DMS79 (cell line): ENCODE results near the gene UBA5.

ENCODE experiments used
- DNase-seq: peaks from one replicate; lab custom pipeline; 2025; lab: John Stamatoyannopoulos, UW

Gene UBA5

GRCh38 chr3:132654190-132654589 lies 5.9 kb upstream of the UBA5 start:
- peak; percentile 78 for DNase-seq

GRCh38 chr3:132654721-132655120 lies 5.4 kb upstream of the UBA5 start:
- DNase-seq: no peak

GRCh38 chr3:132655471-132655870 lies 4.7 kb upstream of the UBA5 start:
- DNase-seq: no peak

GRCh38 chr3:132657869-132658747 lies 2.0 kb upstream of the UBA5 start:
- DNase-seq: no peak

GRCh38 chr3:132659000-132659364 lies 1.1 kb upstream of the UBA5 start:
- peak; percentile 14 for DNase-seq

GRCh38 chr3:132659365-132660051 lies 621 bp upstream of the UBA5 start, which contains the start of gene ACAD11:
Gene ACAD11, minus strand, starts transcription at chr3:132659809. Its CDS starts 58 bp downstream, at chr3:132659751.
- peak; percentile 54 for DNase-seq

GRCh38 chr3:132660811-132661070 lies 612 bp downstream of the UBA5 start:
- DNase-seq: no peak

GRCh38 chr3:132661101-132661500 lies 972 bp downstream of the UBA5 start:
- no peak for DNase-seq

- DNase-seq: no peak
Measured at GRCh38 chr3:132662212-132662611, 2.1 kb downstream of the UBA5 start.

- DNase-seq: no peak
Measured at GRCh38 chr3:132665230-132665745, 5.2 kb downstream of the UBA5 start.

- DNase-seq: no peak
Measured at GRCh38 chr3:132669256-132669777, 9.2 kb downstream of the UBA5 start.

GRCh38 chr3:132675408-132675807 lies 15.3 kb downstream of the UBA5 start:
- DNase-seq: no peak

GRCh38 chr3:132679911-132680310 lies 19.8 kb downstream of the UBA5 start:
- no peak for DNase-seq

- DNase-seq: no peak
Measured at GRCh38 chr3:132681421-132681820, 21.3 kb downstream of the UBA5 start.

- DNase-seq: no peak
Measured at GRCh38 chr3:132682201-132682600, 22.1 kb downstream of the UBA5 start.

GRCh38 chr3:132690040-132690439 lies 29.9 kb downstream of the UBA5 start:
- DNase-seq: no peak

- DNase-seq: no peak
Measured at GRCh38 chr3:132694991-132695390, 34.9 kb downstream of the UBA5 start.

- no peak for DNase-seq
Measured at GRCh38 chr3:132695422-132695821, 35.3 kb downstream of the UBA5 start.

GRCh38 chr3:132703733-132704132 lies 43.6 kb downstream of the UBA5 start:
- DNase-seq: no peak

GRCh38 chr3:132709761-132710160 lies 49.6 kb downstream of the UBA5 start:
- no peak for DNase-seq

- DNase-seq: no peak
Measured at GRCh38 chr3:132710311-132710710, 50.2 kb downstream of the UBA5 start.

- DNase-seq: no peak
Measured at GRCh38 chr3:132713977-132714727, 54.0 kb downstream of the UBA5 start.
